CD4-positive, alpha-beta memory T cell (primary cell): ENCODE measurements around the gene ZNF407. TPM values are rescaled to one million over a fixed set of nuclear protein-coding genes. Genes with fewer than 3 reads are reported as not detected.

Source experiments
- CTCF ChIA-PET: fragments of 350-600 bp; sonication (Branson Sonifier 250); formaldehyde crosslinking; loops from one replicate; lab custom pipeline; 2021; ENCODE audit warnings: inconsistent platforms; ENCODE audit not compliant: partially characterized antibody; lab: Charles Lee
- POLR2A ChIA-PET: fragments of 350-600 bp; sonication (Branson Sonifier 250); formaldehyde crosslinking; loops from one replicate; lab custom pipeline; 2021; ENCODE audit not compliant: partially characterized antibody; lab: Charles Lee
- DNase-seq, 5 donors: peaks; one replicate each; pipeline versions ENCODE4 v3.0.0 to v3.0.0-alpha.2; 2020 to 2022; ENCODE audit warnings: mixed read lengths in 1 of 5
- H3K27ac ChIP-seq: one replicate; pipeline ENCODE4 v1.7.0; 2013; ENCODE audit warnings: low read depth, low read length
- H3K27me3 ChIP-seq: 2 replicates; pipeline ENCODE4 v1.7.0; 2013; ENCODE audit warnings: mild to moderate bottlenecking, low read length, moderate library complexity; ENCODE audit not compliant: insufficient read depth
- H3K36me3 ChIP-seq: 2 replicates; pipeline ENCODE4 v1.7.0; 2013; ENCODE audit warnings: mild to moderate bottlenecking, low read length, moderate library complexity; ENCODE audit not compliant: insufficient read depth
- H3K4me1 ChIP-seq: 2 replicates; pipeline ENCODE4 v1.7.0; 2013; ENCODE audit warnings: mild to moderate bottlenecking, low read length, moderate library complexity; ENCODE audit not compliant: insufficient read depth
- H3K4me3 ChIP-seq, 2 donors: one replicate each; pipeline ENCODE4 v1.7.0; 2013; ENCODE audit warnings: low read length in 2 of 2, mild to moderate bottlenecking in 1 of 2
- H3K9me3 ChIP-seq, 2 donors: one replicate each; pipeline ENCODE4 v1.7.0; 2013; ENCODE audit warnings: low read length in 2 of 2, control low read depth in 1 of 2; ENCODE audit not compliant: control insufficient read depth in 1 of 2
- H3K27ac Mint-ChIP-seq, 7 donors: one replicate each; pipeline ENCODE4 v1.8.0; 2020 to 2021; ENCODE audit warnings: mixed read lengths in 7 of 7, mild to moderate bottlenecking in 6 of 7, inconsistent platforms in 3 of 7, moderate library complexity in 3 of 7
- H3K27me3 Mint-ChIP-seq, 2 donors: one replicate each; pipeline ENCODE4 v1.8.0; 2020 to 2021; ENCODE audit warnings: mixed read lengths in 2 of 2
- H3K36me3 Mint-ChIP-seq, 2 donors: one replicate each; pipeline ENCODE4 v1.8.0; 2020 to 2021; ENCODE audit warnings: mixed read lengths in 2 of 2, inconsistent platforms in 1 of 2, mild to moderate bottlenecking in 1 of 2
- H3K4me1 Mint-ChIP-seq, 4 donors: one replicate each; pipeline ENCODE4 v1.8.0; 2020 to 2021; ENCODE audit warnings: mixed read lengths in 4 of 4, mild to moderate bottlenecking in 1 of 4
- H3K4me3 Mint-ChIP-seq, 8 donors: one replicate each; pipeline ENCODE4 v1.8.0; 2020 to 2021; ENCODE audit warnings: mixed read lengths in 8 of 8, mild to moderate bottlenecking in 7 of 8, moderate library complexity in 6 of 8, inconsistent platforms in 3 of 8
- H3K9me3 Mint-ChIP-seq, 8 donors: one replicate each; pipeline ENCODE4 v1.8.0; 2020 to 2021; ENCODE audit warnings: mixed read lengths in 8 of 8, mild to moderate bottlenecking in 5 of 8, inconsistent platforms in 3 of 8, moderate library complexity in 1 of 8
- intact Hi-C: fragments of 100-400 bp; cut with micrococcal nuclease; formaldehyde crosslinking; loops from one replicate; pipeline ENCODE4 v1.15.1; 2023
- polyA plus RNA-seq, 2 donors: library from polyadenylated mRNA; unstranded; fragments of 300-500 nt; fragmentation: Illumina TruSeq; gene quantifications; one replicate each; pipeline ENCODE4 v1.2.3, GENCODE V29; 2021
- total RNA-seq, 2 experiments: library from RNA; stranded (reverse); gene quantifications; one replicate each; pipeline ENCODE4 v1.2.3, GENCODE V29; 2021

The ZNF407 gene
- total and polyA plus RNA-seq, 4 experiments from 2014 or later: 1.8 to 26.9 (median 15.3) TPM

GRCh38 chr18:75003764-75004690 lies 406.4 kb downstream of the ZNF407 start:
- no peak for DNase-seq
- intact Hi-C loops: no loop called here

DNA sequence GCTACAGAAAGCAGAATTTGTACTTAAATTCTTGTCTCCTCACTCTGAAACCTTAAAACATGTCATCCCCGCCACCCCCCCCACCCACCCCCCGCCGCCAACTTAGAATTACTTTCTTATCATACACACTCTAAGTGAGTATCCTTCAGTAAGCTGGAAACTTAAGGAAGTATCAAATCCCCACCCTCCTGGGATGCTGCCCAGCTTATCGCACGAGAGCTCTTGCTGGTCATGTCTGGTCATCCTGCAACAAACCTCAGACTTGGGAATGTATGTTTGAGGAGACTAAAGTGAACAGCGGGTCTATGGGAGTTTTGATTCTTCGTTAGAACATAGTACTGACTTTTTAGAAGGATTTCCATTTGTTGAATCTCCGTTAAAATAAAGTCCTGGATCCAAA lies 408.0 kb downstream of the ZNF407 start:
- intact Hi-C loops: no loop called here
- H3K36me3 ChIP-seq: no peaks in the 10 kb centered on the region
- Mint-ChIP-seq H3K4me3 (no peak overlapping the region), H3K9me3 (no peaks in the 10 kb centered on the region), H3K36me3 (peaks cover 4 to 9% of the 10 kb centered on the region in 2 donors), H3K27ac (no peak overlapping the region), H3K4me1 (no peaks in the 10 kb centered on the region), H3K27me3 (no peaks in the 10 kb centered on the region)
- CTCF ChIA-PET: interaction anchor here (1.7 kb wide), 1 partner anchor 11 kb away, joined by 4 read pairs; no protein-coding TSS in a partner anchor
- H3K27me3 ChIP-seq: no peaks in the 10 kb centered on the region
- DNase-seq: no peak
- POLR2A ChIA-PET: interaction anchor here (0.6 to 0.7 kb wide), 2 partner anchors 10 to 634 kb away, joined by 3 read pairs; no protein-coding TSS in a partner anchor
- H3K4me1 ChIP-seq: no peaks in the 10 kb centered on the region
- no peak overlapping the region for H3K27ac ChIP-seq
- H3K4me3 ChIP-seq: no peak overlapping the region
- no peaks in the 10 kb centered on the region for H3K9me3 ChIP-seq

More at GRCh38 chr18:75003764-75004690, 406.4 kb downstream of the ZNF407 start:
- H3K4me3 ChIP-seq: no peak overlapping the region
- no peaks in the 10 kb centered on the region for H3K9me3 Mint-ChIP-seq
- no peak overlapping the region for H3K27ac ChIP-seq
- H3K9me3 ChIP-seq: no peaks in the 10 kb centered on the region
- ChIA-PET CTCF (no interaction called here), POLR2A (no interaction called here)
- H3K4me1 Mint-ChIP-seq: no peaks in the 10 kb centered on the region
- no peaks in the 10 kb centered on the region for H3K36me3 ChIP-seq
- no peaks in the 10 kb centered on the region for H3K27me3 Mint-ChIP-seq
- H3K4me3 Mint-ChIP-seq: no peak overlapping the region
- H3K4me1 ChIP-seq: no peaks in the 10 kb centered on the region
- peaks cover 4 to 10% of the 10 kb centered on the region in 2 donors for H3K36me3 Mint-ChIP-seq
- no peaks in the 10 kb centered on the region for H3K27me3 ChIP-seq
- H3K27ac Mint-ChIP-seq: peak overlapping the region in 1 of 7 donors; percentile 22

DNA sequence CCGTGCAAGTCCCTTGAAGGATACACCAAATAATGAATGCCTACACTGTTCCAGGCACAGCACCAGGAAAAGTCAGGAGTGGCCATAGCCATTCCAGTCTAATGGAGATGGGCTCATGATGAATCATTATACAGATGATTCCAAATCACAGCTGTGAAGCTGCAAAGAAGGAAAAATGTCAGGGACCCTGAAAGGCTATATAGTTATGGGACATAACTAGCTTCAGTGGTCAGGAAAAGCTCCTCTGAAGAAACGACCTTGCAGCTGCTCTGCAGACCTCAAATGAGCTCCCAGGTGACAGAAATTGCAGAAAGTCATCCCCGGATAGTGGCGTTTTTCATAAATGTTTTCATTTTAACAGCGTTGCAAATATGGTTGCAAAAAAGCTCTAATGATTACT lies 410.5 kb downstream of the ZNF407 start:
- intact Hi-C loops: no loop called here

DNA sequence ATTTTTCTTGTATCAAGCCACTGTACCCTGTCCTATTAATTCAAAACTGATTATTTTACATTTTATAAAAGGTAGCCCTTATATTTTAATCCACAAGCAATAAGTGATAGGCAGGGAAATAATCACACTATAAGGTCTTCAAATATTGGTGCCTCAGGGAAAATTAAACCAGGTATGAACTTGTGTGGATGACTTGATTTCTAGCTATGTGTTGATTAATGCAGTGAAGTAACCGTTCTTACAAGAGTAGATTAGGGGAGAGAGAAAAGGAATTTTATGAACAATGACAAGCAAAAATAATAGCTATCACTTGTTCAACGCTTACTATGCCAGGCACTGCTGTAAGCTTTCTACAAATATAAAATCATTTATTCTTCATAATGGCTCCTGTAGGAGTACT lies 411.6 kb downstream of the ZNF407 start:
- H3K9me3 ChIP-seq: no peaks in the 10 kb centered on the region
- no peaks in the 10 kb centered on the region for H3K4me1 ChIP-seq
- peaks cover 4 to 9% of the 10 kb centered on the region in 2 donors for H3K36me3 Mint-ChIP-seq
- peaks cover 2 to 11% (median 5%) of the 10 kb centered on the region in 4 donors for H3K4me1 Mint-ChIP-seq
- no peak overlapping the region for H3K27ac Mint-ChIP-seq
- ChIA-PET CTCF (interaction anchor here (1.9 kb wide), 1 partner anchor 67 kb away, joined by 4 read pairs; no protein-coding TSS in a partner anchor), POLR2A (no interaction called here)
- DNase-seq: no peak
- H3K36me3 ChIP-seq: no peaks in the 10 kb centered on the region
- H3K4me3 ChIP-seq: no peak overlapping the region
- H3K27me3 ChIP-seq: no peaks in the 10 kb centered on the region
- H3K4me3 Mint-ChIP-seq: no peak overlapping the region
- no peaks in the 10 kb centered on the region for H3K27me3 Mint-ChIP-seq
- no peaks in the 10 kb centered on the region for H3K9me3 Mint-ChIP-seq
- no peak overlapping the region for H3K27ac ChIP-seq
- intact Hi-C loops: no loop called here

More for the DNA sequence above, 410.5 kb downstream of the ZNF407 start:
- ChIA-PET POLR2A (interaction anchor here (1.0 kb wide), 1 partner anchor 15 kb away, joined by 3 read pairs; no protein-coding TSS in a partner anchor), CTCF (interaction anchor here (1.9 kb wide), 1 partner anchor 66 kb away, joined by 4 read pairs; no protein-coding TSS in a partner anchor)
- Mint-ChIP-seq H3K4me3 (no peak overlapping the region), H3K27ac (peak overlapping the region in 1 of 7 donors; percentile 2), H3K4me1 (peaks cover 0 to 3% (median under 1%) of the 10 kb centered on the region in 4 donors), H3K9me3 (no peaks in the 10 kb centered on the region), H3K36me3 (peaks cover 4 to 9% of the 10 kb centered on the region in 2 donors), H3K27me3 (no peaks in the 10 kb centered on the region)
- Histone ChIP-seq H3K27me3 (no peaks in the 10 kb centered on the region), H3K4me3 (no peak overlapping the region), H3K36me3 (no peaks in the 10 kb centered on the region), H3K4me1 (no peaks in the 10 kb centered on the region), H3K9me3 (no peaks in the 10 kb centered on the region), H3K27ac (no peak overlapping the region)
- no peak for DNase-seq

DNA sequence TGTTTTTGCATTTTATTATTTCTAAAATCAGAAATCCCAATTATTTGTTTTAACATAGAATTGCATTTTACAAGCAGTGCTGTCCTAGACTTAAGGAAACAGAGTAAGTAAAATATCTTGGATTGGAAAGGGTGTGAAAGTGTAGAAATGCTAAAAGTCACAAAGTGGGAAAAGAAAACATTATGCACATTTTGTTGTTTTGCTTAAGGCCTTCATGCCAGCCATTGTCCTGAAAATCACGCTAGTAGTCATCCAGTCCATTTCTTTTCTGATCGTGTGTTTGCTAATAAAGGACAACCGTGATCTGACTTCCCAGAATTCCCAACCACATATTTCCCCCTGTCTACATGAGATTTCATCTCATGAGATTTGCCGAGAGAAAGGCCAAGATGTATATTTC lies 412.2 kb downstream of the ZNF407 start:
- Histone ChIP-seq H3K27ac (no peak overlapping the region), H3K4me3 (no peak overlapping the region), H3K4me1 (no peaks in the 10 kb centered on the region), H3K27me3 (no peaks in the 10 kb centered on the region), H3K9me3 (no peaks in the 10 kb centered on the region), H3K36me3 (no peaks in the 10 kb centered on the region)
- ChIA-PET POLR2A (no interaction called here), CTCF (no interaction called here)
- H3K4me1 Mint-ChIP-seq: peaks cover 4 to 14% (median 8%) of the 10 kb centered on the region in 4 donors
- H3K27me3 Mint-ChIP-seq: no peaks in the 10 kb centered on the region
- DNase-seq: no peak
- peaks cover 1 to 9% of the 10 kb centered on the region in 2 donors for H3K36me3 Mint-ChIP-seq
- H3K27ac Mint-ChIP-seq: no peak overlapping the region
- H3K9me3 Mint-ChIP-seq: no peaks in the 10 kb centered on the region
- intact Hi-C loops: no loop called here
- H3K4me3 Mint-ChIP-seq: no peak overlapping the region

DNA sequence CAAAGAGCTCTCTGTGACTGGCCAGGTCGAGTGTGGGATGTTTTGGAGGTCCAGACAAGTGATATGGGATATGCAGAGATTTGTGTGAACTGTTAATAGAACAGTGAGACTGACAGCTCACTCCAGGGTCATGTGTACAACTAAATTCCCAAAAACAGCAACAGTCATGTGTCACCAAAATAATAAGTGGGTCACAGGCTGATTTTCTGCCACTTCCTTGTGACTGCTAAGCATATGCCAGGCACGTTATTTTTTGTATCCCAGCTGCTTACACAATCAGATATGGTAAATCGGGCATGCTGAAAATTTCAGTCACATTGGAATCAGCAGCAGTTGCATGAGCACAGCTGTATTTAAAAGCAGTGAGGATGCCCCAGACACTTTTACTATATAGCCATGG lies 412.6 kb downstream of the ZNF407 start:
- ChIA-PET POLR2A (no interaction called here), CTCF (no interaction called here)
- Histone ChIP-seq H3K27ac (no peak overlapping the region), H3K27me3 (no peaks in the 10 kb centered on the region), H3K4me1 (no peaks in the 10 kb centered on the region), H3K4me3 (no peak overlapping the region), H3K9me3 (no peaks in the 10 kb centered on the region), H3K36me3 (no peaks in the 10 kb centered on the region)
- intact Hi-C loops: no loop called here
- H3K4me1 Mint-ChIP-seq: peaks cover 4 to 14% (median 8%) of the 10 kb centered on the region in 4 donors
- H3K4me3 Mint-ChIP-seq: no peak overlapping the region
- no peak for DNase-seq
- H3K9me3 Mint-ChIP-seq: no peaks in the 10 kb centered on the region
- H3K36me3 Mint-ChIP-seq: peaks cover 1 to 9% of the 10 kb centered on the region in 2 donors
- no peak overlapping the region for H3K27ac Mint-ChIP-seq
- H3K27me3 Mint-ChIP-seq: no peaks in the 10 kb centered on the region

DNA sequence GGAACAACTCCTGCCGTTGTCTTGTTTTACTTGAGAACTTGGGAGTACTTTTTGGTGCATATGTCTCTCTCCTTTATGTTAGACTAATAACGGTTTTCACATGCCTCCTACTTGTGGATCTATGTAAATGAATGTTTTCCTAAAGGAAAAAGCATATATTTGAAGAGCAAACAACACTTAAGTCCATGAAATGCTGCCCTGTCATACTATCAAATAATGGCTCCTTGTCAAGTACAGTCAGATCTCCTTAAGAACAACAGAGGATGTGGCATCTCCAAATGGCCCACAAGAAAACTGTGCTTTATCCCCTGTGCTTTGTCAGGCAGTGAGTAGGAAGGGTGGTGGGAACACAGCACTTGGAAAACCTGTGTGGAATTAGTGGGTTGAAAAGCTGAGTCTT lies 413.0 kb downstream of the ZNF407 start:
- H3K4me3 ChIP-seq: no peak overlapping the region
- ChIA-PET POLR2A (no interaction called here), CTCF (no interaction called here)

More for the DNA sequence above, 413.0 kb downstream of the ZNF407 start:
- Histone ChIP-seq H3K9me3 (no peaks in the 10 kb centered on the region), H3K4me1 (no peaks in the 10 kb centered on the region), H3K27me3 (no peaks in the 10 kb centered on the region), H3K27ac (no peak overlapping the region), H3K36me3 (no peaks in the 10 kb centered on the region)
- Mint-ChIP-seq H3K4me1 (peaks cover 4 to 14% (median 8%) of the 10 kb centered on the region in 4 donors), H3K9me3 (no peaks in the 10 kb centered on the region), H3K36me3 (peaks cover 1 to 9% of the 10 kb centered on the region in 2 donors), H3K27me3 (no peaks in the 10 kb centered on the region), H3K27ac (no peak overlapping the region), H3K4me3 (no peak overlapping the region)
- DNase-seq: no peak
- intact Hi-C loops: no loop called here
